ENCODE measurements around the gene PATZ1. TPM values are rescaled to one million over a fixed set of nuclear protein-coding genes. Genes with fewer than 3 reads are reported as not detected.

The PATZ1 gene
- total and polyA plus RNA-seq, 5 donors, result 8.4 to 16.4 (median 13.6) TPM

DNA sequence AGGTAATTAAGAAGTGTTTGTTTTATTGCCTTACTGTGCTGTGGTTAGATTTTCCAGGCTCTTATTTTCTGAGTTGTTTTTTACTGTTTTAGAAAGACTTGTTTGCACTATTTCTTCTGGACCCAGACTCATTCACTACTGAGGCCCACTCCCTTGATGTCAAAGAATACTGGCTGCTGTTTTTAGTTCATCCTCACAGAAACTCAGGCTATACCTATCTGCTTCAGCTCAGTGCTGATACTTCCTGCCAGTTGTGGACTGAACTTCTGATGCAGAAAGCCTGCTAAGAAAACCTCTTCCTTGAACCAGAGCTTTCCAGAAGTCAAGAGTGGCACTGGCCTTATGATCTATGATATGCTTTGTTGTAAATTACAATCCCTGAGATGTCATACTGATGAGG lies 38.0 kb downstream of the PATZ1 start:
- intact Hi-C loops (cut with DNase I), result no loop called here
- Histone ChIP-seq H3K4me3 (ENCODE audit: low read length) (no peak overlapping the region), H3K27ac (ENCODE audit: low read length) (no peak overlapping the region), H3K4me1 (ENCODE audit: control insufficient read depth, insufficient read depth, low read length) (no peaks in the 10 kb centered on the region), H3K9me3 (ENCODE audit: control insufficient read depth, low read length) (no peaks in the 10 kb centered on the region), H3K27me3 (ENCODE audit: control insufficient read depth, insufficient read depth) (no peaks in the 10 kb centered on the region)
- DNase-seq (no peak), ATAC-seq (no peak)

DNA sequence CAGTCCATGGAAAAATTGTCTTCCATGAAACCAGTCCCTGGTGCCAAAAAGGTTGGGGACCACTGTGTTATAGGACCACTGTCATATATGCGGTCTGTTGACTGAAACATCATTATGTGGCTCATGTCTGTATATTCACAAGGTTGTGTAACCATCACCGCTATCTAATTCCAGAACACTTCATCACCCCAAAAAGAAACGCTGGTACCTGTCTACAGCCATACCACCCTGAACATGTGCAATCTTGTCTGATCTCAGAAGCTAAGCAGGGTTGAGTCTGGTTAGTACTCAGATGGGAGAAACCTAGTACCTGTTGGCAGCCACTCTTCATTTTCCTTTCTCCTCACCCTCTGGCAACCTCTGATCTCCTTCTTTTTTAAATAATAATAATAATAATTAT lies 41.0 kb downstream of the PATZ1 start:
- ATAC-seq, result no peak

DNA sequence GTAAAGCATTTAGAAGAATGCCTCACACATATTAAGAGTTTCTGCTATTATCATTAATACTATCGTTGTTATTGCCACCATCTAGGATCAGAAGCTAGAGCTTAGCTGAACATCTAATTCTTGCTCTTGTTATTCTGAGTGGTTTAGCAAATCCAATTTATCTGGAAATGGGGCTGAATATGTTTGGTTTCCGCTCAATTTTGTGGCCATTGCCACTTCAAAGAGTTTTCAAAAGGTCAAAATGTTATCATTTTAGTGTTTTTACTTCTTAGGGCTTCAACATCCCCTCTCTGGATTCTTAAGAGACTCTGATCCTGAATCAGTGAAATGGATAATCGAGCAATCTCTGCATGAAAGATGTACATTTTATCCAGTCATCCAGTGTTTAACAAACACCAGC lies 43.6 kb downstream of the PATZ1 start:
- Histone ChIP-seq H3K9me3 (ENCODE audit: control insufficient read depth, low read length) (no peaks in the 10 kb centered on the region), H3K27me3 (ENCODE audit: control insufficient read depth, insufficient read depth) (no peaks in the 10 kb centered on the region), H3K27ac (ENCODE audit: low read length) (no peak overlapping the region), H3K4me1 (ENCODE audit: control insufficient read depth, insufficient read depth, low read length) (peaks cover under 1% of the 10 kb centered on the region), H3K4me3 (ENCODE audit: low read length) (no peak overlapping the region)
- no peak for ATAC-seq
- intact Hi-C loops (cut with DNase I), result no loop called here
- WGBS, result 90% methylated on average over 3 of the region's 3 CpGs
- DNase-seq, result no peak

More for the DNA sequence above, 41.0 kb downstream of the PATZ1 start:
- intact Hi-C loops (cut with DNase I), result no loop called here
- WGBS, result 92% methylated on average over 3 of the region's 3 CpGs
- no peak for DNase-seq
- Histone ChIP-seq H3K27me3 (ENCODE audit: control insufficient read depth, insufficient read depth) (no peaks in the 10 kb centered on the region), H3K27ac (ENCODE audit: low read length) (no peak overlapping the region), H3K4me1 (ENCODE audit: control insufficient read depth, insufficient read depth, low read length) (no peaks in the 10 kb centered on the region), H3K4me3 (ENCODE audit: low read length) (no peak overlapping the region), H3K9me3 (ENCODE audit: control insufficient read depth, low read length) (no peaks in the 10 kb centered on the region)

DNA sequence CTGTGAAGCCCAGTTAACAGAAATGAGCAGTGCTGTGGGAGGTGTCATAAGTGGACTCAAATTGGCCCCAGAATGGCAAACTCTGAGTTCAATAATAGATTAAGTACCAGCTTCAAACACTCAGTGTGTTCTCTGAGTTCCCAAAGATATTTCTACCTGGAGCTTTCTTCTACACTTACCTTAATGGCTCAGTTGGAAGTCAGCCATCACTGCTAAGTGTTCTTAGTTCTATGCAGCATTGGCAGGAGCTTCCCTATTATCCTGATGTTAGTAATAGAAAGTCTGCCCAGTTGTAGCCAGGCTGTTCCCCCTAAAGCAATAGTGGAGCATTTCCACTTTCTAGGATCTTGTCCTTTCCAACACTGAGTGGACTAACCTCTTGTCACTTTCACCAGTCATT lies 44.1 kb downstream of the PATZ1 start:
- peaks cover 1% of the 10 kb centered on the region for H3K4me1 ChIP-seq (ENCODE audit: control insufficient read depth, insufficient read depth, low read length)
- no peaks in the 10 kb centered on the region for H3K27me3 ChIP-seq (ENCODE audit: control insufficient read depth, insufficient read depth)
- no peak overlapping the region for H3K27ac ChIP-seq (ENCODE audit: low read length)
- H3K4me3 ChIP-seq (ENCODE audit: low read length), result no peak overlapping the region
- intact Hi-C loops (cut with DNase I), result no loop called here
- ATAC-seq (no peak), DNase-seq (no peak)
- no peaks in the 10 kb centered on the region for H3K9me3 ChIP-seq (ENCODE audit: control insufficient read depth, low read length)

DNA sequence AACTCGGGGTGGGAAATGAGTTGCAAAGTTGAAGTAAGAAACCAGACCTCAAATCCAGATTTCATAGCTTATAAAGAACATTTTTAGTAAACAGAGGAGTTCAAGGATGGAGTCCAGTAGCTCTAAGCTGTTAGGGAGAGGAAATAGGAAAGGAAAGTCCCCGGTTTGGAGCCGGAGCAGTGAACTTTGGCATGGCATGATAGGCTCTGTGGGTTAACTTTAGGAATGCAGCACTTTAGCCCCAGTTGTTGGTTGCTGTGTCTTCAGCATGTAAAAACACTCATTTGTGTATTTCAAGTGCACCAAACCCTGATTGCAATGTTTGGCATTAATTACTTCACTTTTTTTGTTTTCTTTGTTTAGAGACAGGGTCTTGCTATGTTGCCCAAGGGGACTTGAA lies 45.2 kb downstream of the PATZ1 start:
- ATAC-seq (no peak), DNase-seq (no peak)
- intact Hi-C loops (cut with DNase I), result no loop called here
- Histone ChIP-seq H3K4me1 (ENCODE audit: control insufficient read depth, insufficient read depth, low read length) (peaks cover 1% of the 10 kb centered on the region), H3K4me3 (ENCODE audit: low read length) (no peak overlapping the region), H3K27ac (ENCODE audit: low read length) (no peak overlapping the region), H3K9me3 (ENCODE audit: control insufficient read depth, low read length) (no peaks in the 10 kb centered on the region), H3K27me3 (ENCODE audit: control insufficient read depth, insufficient read depth) (no peaks in the 10 kb centered on the region)
- 62% methylated on average over 3 of the region's 3 CpGs for WGBS

DNA sequence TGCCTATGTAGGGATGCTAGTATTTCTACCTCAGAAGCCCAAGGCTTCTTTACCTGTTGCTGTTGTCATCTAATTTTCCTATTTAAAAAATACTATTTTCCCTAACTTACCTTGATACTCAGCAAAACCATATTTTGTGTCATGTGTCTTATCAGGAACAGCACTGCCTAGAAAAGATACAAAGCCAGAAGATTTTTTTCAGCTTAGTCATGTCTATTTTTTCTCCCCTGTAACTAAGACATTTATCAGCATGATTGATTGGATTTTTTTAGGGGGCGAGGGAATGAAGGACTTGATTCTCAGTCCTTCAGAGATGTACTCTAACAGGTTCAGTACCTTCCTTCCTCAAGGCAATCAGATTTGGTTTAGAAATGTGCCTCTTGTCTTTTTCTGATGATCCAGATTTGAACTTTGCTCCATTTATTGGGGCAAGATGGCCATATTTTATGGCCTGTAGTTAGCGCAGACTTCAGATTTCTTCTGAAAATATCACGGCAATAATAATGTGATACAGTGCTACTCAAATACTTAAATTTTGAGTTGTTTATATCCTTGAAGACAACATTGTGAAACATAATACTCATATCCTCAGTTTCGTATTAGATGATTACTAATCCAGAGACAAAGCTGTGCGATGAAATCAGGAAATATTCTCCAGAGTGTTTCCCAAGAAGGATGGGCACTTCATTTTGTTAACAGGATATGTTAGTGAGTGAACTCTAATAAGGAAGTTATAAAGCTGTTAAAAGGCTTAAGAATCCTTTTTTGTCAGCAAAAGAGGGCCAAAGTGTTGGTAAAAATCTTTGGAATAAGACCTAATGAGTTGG lies 50.1 kb downstream of the PATZ1 start:
- peaks cover 1% of the 10 kb centered on the region for H3K4me1 ChIP-seq (ENCODE audit: control insufficient read depth, insufficient read depth, low read length)
- peak overlapping the region; percentile 55 for H3K27ac ChIP-seq (ENCODE audit: low read length)
- no peak overlapping the region for H3K4me3 ChIP-seq (ENCODE audit: low read length)
- WGBS, result 55% methylated on average over 5 of the region's 5 CpGs
- ATAC-seq, result no peak
- H3K9me3 ChIP-seq (ENCODE audit: control insufficient read depth, low read length), result no peaks in the 10 kb centered on the region
- no peak for DNase-seq
- no peaks in the 10 kb centered on the region for H3K27me3 ChIP-seq (ENCODE audit: control insufficient read depth, insufficient read depth)
- intact Hi-C loops (cut with DNase I), result no loop called here

DNA sequence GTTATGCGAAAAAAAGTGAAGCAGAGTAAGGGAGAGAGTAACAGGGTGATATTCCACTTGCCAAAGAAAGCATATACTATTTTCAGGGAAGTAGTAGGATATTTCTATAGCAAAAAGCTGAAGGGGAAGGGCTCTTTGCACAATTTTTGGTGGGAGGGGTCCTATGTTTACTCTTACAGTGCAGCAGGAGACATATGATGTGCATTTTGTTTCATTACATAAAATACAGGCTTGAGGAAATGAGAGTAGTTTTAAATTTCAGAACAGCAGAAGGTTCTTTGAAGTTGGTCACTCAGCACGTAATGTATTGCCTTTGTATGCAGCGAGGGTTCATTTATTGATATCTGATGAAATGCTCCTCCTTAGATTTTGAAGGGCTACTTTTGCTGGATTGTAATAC lies 50.8 kb downstream of the PATZ1 start:
- ATAC-seq (no peak), DNase-seq (no peak)
- no peaks in the 10 kb centered on the region for H3K27me3 ChIP-seq (ENCODE audit: control insufficient read depth, insufficient read depth)
- H3K4me1 ChIP-seq (ENCODE audit: control insufficient read depth, insufficient read depth, low read length), result peaks cover 1% of the 10 kb centered on the region
- no peak overlapping the region for H3K4me3 ChIP-seq (ENCODE audit: low read length)
- no peak overlapping the region for H3K27ac ChIP-seq (ENCODE audit: low read length)
- no peaks in the 10 kb centered on the region for H3K9me3 ChIP-seq (ENCODE audit: control insufficient read depth, low read length)
- 83% methylated on average over 3 of the region's 3 CpGs for WGBS
- intact Hi-C loops (cut with DNase I), result no loop called here

DNA sequence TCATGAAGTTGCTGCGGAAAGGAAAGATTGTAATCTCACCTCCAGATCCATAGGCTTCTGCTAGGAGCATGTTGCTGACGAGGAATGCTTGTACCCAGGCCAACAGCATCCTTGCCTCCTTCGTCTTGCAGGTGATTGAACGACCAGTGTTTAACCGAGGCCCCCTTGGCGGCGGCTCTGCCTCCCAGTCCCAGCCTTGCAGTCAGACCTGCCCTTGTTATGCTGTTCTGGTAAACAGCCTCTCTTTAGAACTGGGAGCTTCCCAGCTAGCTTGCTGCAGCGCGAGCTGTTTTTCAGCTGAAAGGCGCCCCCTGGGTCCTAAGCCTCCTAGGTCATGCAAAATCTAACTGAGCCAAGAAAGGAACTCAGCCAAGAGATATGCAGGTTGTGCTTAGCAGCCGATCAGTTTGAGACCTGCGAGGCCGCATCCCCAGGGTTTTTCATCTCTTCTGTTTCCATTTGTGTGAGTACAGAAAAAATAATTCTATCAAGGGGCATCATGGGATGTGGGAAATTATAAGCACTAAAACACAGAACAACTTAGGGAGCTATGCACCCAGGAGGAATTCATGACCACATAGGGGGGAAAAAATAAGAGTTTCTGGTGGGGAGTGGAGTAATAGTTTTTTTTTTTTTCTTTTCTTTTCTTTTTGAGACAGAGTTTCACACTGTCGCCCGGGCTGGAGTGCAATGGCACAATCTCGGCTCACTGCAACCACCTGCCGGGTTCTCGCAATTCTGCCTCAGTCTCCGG lies 53.7 kb downstream of the PATZ1 start, which contains the start of gene PIK3IP1:
Gene PIK3IP1 (minus strand): TSS at position 253 of the 754 bp plus-strand sequence. CDS start 144 bp downstream, at position 109.
- Histone ChIP-seq H3K27me3 (ENCODE audit: control insufficient read depth, insufficient read depth) (no peaks in the 10 kb centered on the region), H3K4me3 (ENCODE audit: low read length) (peak within 1 kb of the TSS; percentile 97), H3K27ac (ENCODE audit: low read length) (peak within 1 kb of the TSS; percentile 100), H3K9me3 (ENCODE audit: control insufficient read depth, low read length) (no peaks in the 10 kb centered on the region), H3K4me1 (ENCODE audit: control insufficient read depth, insufficient read depth, low read length) (peaks cover 4% of the 10 kb centered on the region)
- DNase-seq, result peak; percentile 86 to 96 (median 94)
- intact Hi-C loops (cut with DNase I), result no loop called here
- ATAC-seq, result peak; percentile 63 to 79
- 22% methylated on average over 19 of the region's 19 CpGs for whole genome bisulfite sequencing

DNA sequence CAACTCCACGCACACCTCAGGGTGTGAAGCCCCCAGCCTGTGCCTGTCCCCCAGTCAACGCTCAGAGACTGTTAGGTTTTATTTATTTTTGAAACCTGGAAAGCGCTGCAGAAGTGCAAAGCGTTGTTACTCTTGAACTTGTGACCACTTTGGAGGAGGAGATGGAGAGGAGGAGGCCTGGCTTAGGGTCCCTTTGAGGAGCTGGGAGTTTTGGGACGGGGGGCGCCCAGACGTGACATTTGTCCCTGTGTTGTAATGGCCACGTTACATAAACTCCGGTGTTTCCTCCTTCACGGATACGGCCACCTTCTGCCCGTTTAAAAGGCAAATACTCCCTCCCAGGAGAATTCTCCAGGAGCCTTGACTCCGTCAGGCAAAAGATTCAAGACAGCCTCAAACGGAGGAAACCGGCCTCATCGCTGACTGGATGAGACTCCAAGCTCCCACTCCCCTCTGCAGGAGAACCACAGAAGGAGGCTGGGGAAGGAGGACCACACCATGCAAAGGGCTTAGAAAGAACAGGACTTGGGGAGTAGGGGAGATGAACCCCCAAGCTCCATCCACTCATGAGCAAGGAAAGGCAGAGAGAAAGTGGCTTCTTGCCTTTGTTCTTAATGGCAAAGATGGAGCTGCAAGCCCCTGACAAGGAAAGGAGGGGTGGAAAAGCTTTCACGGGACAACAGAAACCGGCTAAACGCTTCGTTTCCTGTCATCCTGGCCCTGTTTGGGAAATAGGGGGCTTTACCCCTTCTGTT lies 54.5 kb downstream of the PATZ1 start:
- under 1% methylated on average over 20 of the region's 20 CpGs for WGBS
- Histone ChIP-seq H3K27me3 (ENCODE audit: control insufficient read depth, insufficient read depth) (no peaks in the 10 kb centered on the region), H3K9me3 (ENCODE audit: control insufficient read depth, low read length) (no peaks in the 10 kb centered on the region), H3K4me1 (ENCODE audit: control insufficient read depth, insufficient read depth, low read length) (peaks cover 4% of the 10 kb centered on the region), H3K27ac (ENCODE audit: low read length) (peak overlapping the region; percentile 100), H3K4me3 (ENCODE audit: low read length) (peak overlapping the region; percentile 97)
- intact Hi-C loops (cut with DNase I), result no loop called here
- ATAC-seq (no peak), DNase-seq (peak in 1 of 3 donors; percentile 51)

DNA sequence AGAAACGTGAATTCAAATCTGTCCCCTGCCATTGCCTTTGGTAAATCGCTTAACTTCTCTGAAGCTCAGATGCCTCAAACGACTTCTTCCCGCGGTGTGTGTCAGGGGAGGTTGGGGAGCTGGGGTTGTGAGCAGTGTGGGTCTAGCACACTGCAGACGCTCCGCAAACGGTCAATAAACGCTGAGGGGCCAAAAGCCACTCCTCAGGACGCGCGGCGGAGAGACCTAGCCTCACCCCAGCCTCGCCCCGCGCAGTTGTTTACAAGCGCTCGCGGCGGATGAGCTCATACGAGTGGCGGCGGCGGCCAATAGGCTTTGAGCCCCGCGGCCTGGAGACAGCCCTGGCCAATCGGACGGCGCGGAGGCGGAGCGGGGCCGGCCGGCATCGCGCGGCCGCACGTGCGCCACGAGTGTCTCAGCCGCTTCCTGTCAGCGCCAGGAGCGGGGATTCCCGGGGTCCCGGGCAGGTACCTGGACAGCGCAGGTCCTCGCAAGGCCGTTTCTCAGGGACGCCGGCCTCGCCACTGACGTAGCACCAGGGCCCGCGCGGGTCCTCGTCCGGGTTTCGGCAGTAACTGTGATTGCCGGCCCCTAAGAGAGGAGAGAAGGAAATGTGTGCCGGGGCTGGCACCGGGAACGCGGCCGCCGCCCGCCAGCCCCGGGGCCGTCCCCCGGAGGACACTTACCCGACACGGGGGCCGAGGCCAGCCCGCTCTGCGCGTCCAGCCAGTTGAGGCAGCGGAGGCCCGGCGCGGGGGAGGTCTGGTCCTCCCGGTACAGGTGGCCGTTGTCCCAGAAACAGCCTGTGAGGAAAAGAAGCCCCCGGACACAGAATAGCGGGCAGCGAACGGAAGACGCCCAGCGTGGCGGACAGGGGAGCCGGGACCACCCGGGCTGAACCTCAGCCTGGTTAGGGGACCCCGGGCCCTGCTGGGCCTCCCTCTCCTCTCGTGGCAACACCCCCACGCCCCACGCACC lies 55.4 kb downstream of the PATZ1 start:
- ATAC-seq, result peak; percentile 95
- Histone ChIP-seq H3K4me1 (ENCODE audit: control insufficient read depth, insufficient read depth, low read length) (peaks cover 4% of the 10 kb centered on the region), H3K27me3 (ENCODE audit: control insufficient read depth, insufficient read depth) (no peaks in the 10 kb centered on the region), H3K9me3 (ENCODE audit: control insufficient read depth, low read length) (no peaks in the 10 kb centered on the region), H3K27ac (ENCODE audit: low read length) (peak overlapping the region; percentile 100), H3K4me3 (ENCODE audit: low read length) (peak overlapping the region; percentile 97)
- intact Hi-C loops (cut with DNase I), result no loop called here
- WGBS, result under 1% methylated on average over 93 of the region's 95 CpGs
- peak; percentile 94 to 99 (median 97) for DNase-seq
